ENCODE data around the gene BPIFA3.

DNA sequence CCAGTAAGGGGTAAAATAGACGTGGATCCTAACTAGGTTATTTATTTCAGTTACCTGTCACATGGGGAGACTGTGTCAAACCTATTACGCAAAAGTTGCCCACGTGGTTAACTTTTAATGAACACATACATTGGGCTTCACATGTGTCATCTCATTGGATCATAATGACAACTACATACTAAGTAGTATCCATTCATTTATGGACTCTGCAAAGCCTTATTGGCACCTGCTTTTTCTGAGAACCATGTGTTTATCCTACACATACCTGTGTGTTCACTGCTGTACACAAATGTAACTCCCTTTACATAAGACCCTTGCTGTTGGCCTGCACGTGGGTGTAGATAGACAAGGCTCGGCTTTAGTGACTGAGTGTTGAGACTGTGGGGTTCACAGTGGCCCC is 23.8 kb downstream of the BPIFA3 start:
- no peak for TF ChIP-seq EZH2 (IDR thresholded peaks at IDR 0.05)
- TF ChIP-seq EZH2phosphoT487 (IDR thresholded peaks at IDR 0.05; ENCODE audit: borderline replicate concordance), result no peak
- TF ChIP-seq POLR2A (IDR thresholded peaks at IDR 0.05; ENCODE audit: borderline replicate concordance, extremely low read depth, insufficient read depth, insufficient read length), result no peak
- TF ChIP-seq, protein P1, sequence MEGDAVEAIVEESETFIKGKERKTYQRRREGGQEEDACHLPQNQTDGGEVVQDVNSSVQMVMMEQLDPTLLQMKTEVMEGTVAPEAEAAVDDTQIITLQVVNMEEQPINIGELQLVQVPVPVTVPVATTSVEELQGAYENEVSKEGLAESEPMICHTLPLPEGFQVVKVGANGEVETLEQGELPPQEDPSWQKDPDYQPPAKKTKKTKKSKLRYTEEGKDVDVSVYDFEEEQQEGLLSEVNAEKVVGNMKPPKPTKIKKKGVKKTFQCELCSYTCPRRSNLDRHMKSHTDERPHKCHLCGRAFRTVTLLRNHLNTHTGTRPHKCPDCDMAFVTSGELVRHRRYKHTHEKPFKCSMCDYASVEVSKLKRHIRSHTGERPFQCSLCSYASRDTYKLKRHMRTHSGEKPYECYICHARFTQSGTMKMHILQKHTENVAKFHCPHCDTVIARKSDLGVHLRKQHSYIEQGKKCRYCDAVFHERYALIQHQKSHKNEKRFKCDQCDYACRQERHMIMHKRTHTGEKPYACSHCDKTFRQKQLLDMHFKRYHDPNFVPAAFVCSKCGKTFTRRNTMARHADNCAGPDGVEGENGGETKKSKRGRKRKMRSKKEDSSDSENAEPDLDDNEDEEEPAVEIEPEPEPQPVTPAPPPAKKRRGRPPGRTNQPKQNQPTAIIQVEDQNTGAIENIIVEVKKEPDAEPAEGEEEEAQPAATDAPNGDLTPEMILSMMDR (IDR thresholded peaks at IDR 0.05 in 2 of 3, conservative IDR thresholded peaks at IDR 0.05 in 1 of 3; ENCODE audit: borderline replicate concordance in 1 of 3, insufficient read depth in 1 of 3, low read depth in 2 of 3, low read length in 2 of 3), result no peak

All from HCT116 (cell line).